Keratinocyte (primary cell): Measurements from ENCODE around the gene EXD3. TPM values are rescaled to one million over a fixed set of nuclear protein-coding genes. Genes with fewer than 3 reads are reported as not detected.

Source experiments
- DNase-seq: peaks from one replicate; pipeline ENCODE4 v3.0.0-alpha.2; 2011; ENCODE audit warnings: low read depth, missing footprints, low spot score
- FAIRE-seq: peaks from 2 replicates; lab custom pipeline; 2011; peaks lifted over from hg19 to GRCh38; lab: Jason Lieb, UNC
- H2AFZ ChIP-seq: 2 replicates; pipeline ENCODE4 v1.6.0; 2012; ENCODE audit warnings: low read length, control low read depth, inconsistent platforms; ENCODE audit not compliant: control insufficient read depth
- H3K27ac ChIP-seq: 2 replicates; pipeline ENCODE4 v1.5.1; 2011; ENCODE audit warnings: low read length; ENCODE audit not compliant: control insufficient read depth, insufficient read depth
- H3K27me3 ChIP-seq: 3 replicates; pipeline ENCODE4 v1.6.0; 2011; ENCODE audit warnings: low read length; ENCODE audit not compliant: control insufficient read depth, insufficient read depth; ENCODE audit errors: extremely low read depth
- H3K36me3 ChIP-seq, 2 experiments: 2 replicates in 1 of 2; 3 replicates in 1 of 2; pipeline ENCODE4 v1.5.1; 2011; ENCODE audit warnings: low read length in 2 of 2, mild to moderate bottlenecking in 1 of 2; ENCODE audit not compliant: control insufficient read depth in 2 of 2, insufficient read depth in 2 of 2; ENCODE audit errors: extremely low read depth in 1 of 2
- H3K4me1 ChIP-seq: 3 replicates; pipeline ENCODE4 v1.5.1; 2011; ENCODE audit warnings: low read length; ENCODE audit not compliant: control insufficient read depth, insufficient read depth; ENCODE audit errors: extremely low read depth
- H3K4me2 ChIP-seq: 3 replicates; pipeline ENCODE4 v1.6.0; 2011; ENCODE audit warnings: low read depth, low read length; ENCODE audit not compliant: control insufficient read depth, insufficient read depth; ENCODE audit errors: extremely low read depth
- H3K4me3 ChIP-seq, 3 experiments: fragments of 200-600 bp in 1 of 3; sonication (generic) in 1 of 3; 2 replicates in 2 of 3; 3 replicates in 1 of 3; pipeline ENCODE4 v1.5.1; 2011 to 2016; ENCODE audit warnings: low read length in 3 of 3, mild to moderate bottlenecking in 3 of 3, control low read depth in 2 of 3, inconsistent platforms in 1 of 3, low read depth in 1 of 3, mixed read lengths in 1 of 3, mixed run types in 1 of 3, moderate library complexity in 1 of 3; ENCODE audit not compliant: control insufficient read depth in 2 of 3, insufficient read depth in 2 of 3; ENCODE audit errors: extremely low read depth in 1 of 3
- H3K79me2 ChIP-seq: 2 replicates; pipeline ENCODE4 v1.6.0; 2012; ENCODE audit warnings: low read length; ENCODE audit not compliant: control insufficient read depth, insufficient read depth
- H3K9ac ChIP-seq: 3 replicates; pipeline ENCODE4 v1.6.0; 2011; ENCODE audit warnings: low read length; ENCODE audit not compliant: control insufficient read depth, insufficient read depth; ENCODE audit errors: extremely low read depth
- H3K9me1 ChIP-seq: 3 replicates; pipeline ENCODE4 v1.6.0; 2011; ENCODE audit warnings: low read length; ENCODE audit not compliant: control insufficient read depth, insufficient read depth; ENCODE audit errors: extremely low read depth
- H3K9me3 ChIP-seq: 2 replicates; pipeline ENCODE4 v1.5.1; 2012; ENCODE audit warnings: low read depth, low read length; ENCODE audit not compliant: control insufficient read depth
- H4K20me1 ChIP-seq: 3 replicates; pipeline ENCODE4 v1.6.0; 2011; ENCODE audit warnings: low read length; ENCODE audit not compliant: control insufficient read depth, insufficient read depth; ENCODE audit errors: extremely low read depth
- CTCF ChIP-seq, 3 experiments: IDR thresholded peaks in 1 of 3; conservative IDR thresholded peaks in 1 of 3; optimal IDR thresholded peaks in 1 of 3; 2 replicates in 2 of 3; 3 replicates in 1 of 3; pipeline versions ENCODE3 to v1.5.1; 2011; ENCODE audit warnings: low read length in 3 of 3, mild to moderate bottlenecking in 3 of 3, moderate library complexity in 2 of 3, control low read depth in 1 of 3, inconsistent platforms in 1 of 3; ENCODE audit not compliant: insufficient read depth in 2 of 3; ENCODE audit errors: extremely low read depth in 1 of 3
- EZH2 ChIP-seq: IDR thresholded peaks from one replicate; pipeline ENCODE4 v1.6.1; 2012; ENCODE audit warnings: inconsistent platforms, mild to moderate bottlenecking, low read length, moderate library complexity
- dilution Hi-C: fragments of 300-500 bp; cut with MboI; formaldehyde crosslinking; loops from one replicate; pipeline ENCODE4 v1.7.0; 2020; ENCODE audit warnings: low sequenced_read_pairs; ENCODE audit not compliant: extremely low pct_ligation_motif_present
- polyA minus RNA-seq, 3 experiments: library from RNA; depleted of rRNA, polyadenylated mRNA; stranded (reverse); fragments of >200 nt; gene quantifications; 1 replicate in 1 of 3; 2 replicates in 1 of 3; 3 replicates in 1 of 3; pipeline ENCODE4 v1.2.3, GENCODE V29; 2011
- polyA plus RNA-seq, 5 experiments: library from polyadenylated mRNA; depleted of rRNA in 3 of 5; stranded (reverse) in 3 of 5; stranded (forward) in 1 of 5; unstranded in 1 of 5; fragments of >200 nt; gene quantifications; 1 replicate in 1 of 5; 2 replicates in 3 of 5; 3 replicates in 1 of 5; pipeline versions ENCODE4 v1.2.1 to v1.2.3, GENCODE V29; 2011 to 2012; ENCODE audit warnings: missing spikeins in 2 of 5, low read depth in 1 of 5, low replicate concordance in 1 of 5

EXD3 gene
- polyA plus RNA-seq (1.5 to 5.4 TPM (median 1.9 TPM) in 3 replicates), polyA minus RNA-seq (2.4 to 3.4 TPM (median 2.6 TPM) in 3 replicates)
- polyA plus RNA-seq (2011; ENCODE audit: low read depth) = 3.9 TPM
- polyA plus RNA-seq (2011; cell fraction: cytosol; rRNA removed) = 0.94 and 3.9 TPM in 2 replicates
- 7.1 and 12.1 TPM in 2 replicates for polyA plus RNA-seq (2011; cell fraction: nucleus; rRNA removed)
- polyA plus RNA-seq (2012; ENCODE audit: low replicate concordance) = 5.2 and 8.5 TPM in 2 replicates
- 5.4 TPM for polyA minus RNA-seq (2011; cell fraction: cytosol; rRNA and poly(A)+ RNA removed)
- 3.8 and 5.1 TPM in 2 replicates for polyA minus RNA-seq (2011; cell fraction: nucleus; rRNA and poly(A)+ RNA removed)

- peaks cover 25% of the 10 kb centered on the region for H3K4me1 ChIP-seq
- dilution Hi-C loops = no loop called here
- H3K9ac ChIP-seq = peak within 1 kb of the TSS; percentile 80
- no peak for FAIRE-seq
- H4K20me1 ChIP-seq = no peaks in the 10 kb centered on the region
- DNase-seq = no peak
- peak within 1 kb of the TSS; percentile 58 to 97 (median 94) for H3K4me3 ChIP-seq
- peak within 1 kb of the TSS; percentile 66 for H3K27ac ChIP-seq
- no peaks in the 10 kb centered on the region for H3K27me3 ChIP-seq
- TF ChIP-seq CTCF (optimal IDR thresholded peaks at IDR 0.05 in 1 of 3, IDR thresholded peaks at IDR 0.05 in 1 of 3, conservative IDR thresholded peaks at IDR 0.05 in 1 of 3; ENCODE audit: extremely low read depth in 1 of 3, insufficient read depth in 2 of 3, low read length in 3 of 3) (peak in 2 of 3 experiments; percentile 72 to 74), EZH2 (no peak)
- H2AFZ ChIP-seq = peak within 1 kb of the TSS; percentile 85
- no peaks in the 10 kb centered on the region for H3K36me3 ChIP-seq
- H3K79me2 ChIP-seq = peaks cover 15% of the 10 kb centered on the region
- no peaks in the 10 kb centered on the region for H3K9me1 ChIP-seq
- H3K4me2 ChIP-seq = peak within 1 kb of the TSS; percentile 99
- H3K9me3 ChIP-seq = no peaks in the 10 kb centered on the region
Measured at GRCh38 chr9:137422604-137423513, at the start of gene EXD3, which contains the start of gene NOXA1. Gene EXD3, minus strand, starts transcription at chr9:137423162. Its CDS starts 27,805 bp downstream, at chr9:137395357. Gene NOXA1, plus strand, starts transcription at chr9:137423393. Its CDS starts 137 bp downstream, at chr9:137423530.

- H3K27me3 ChIP-seq = no peaks in the 10 kb centered on the region
- no peaks in the 10 kb centered on the region for H3K4me1 ChIP-seq
- no peaks in the 10 kb centered on the region for H3K9me1 ChIP-seq
- no peak overlapping the region for H2AFZ ChIP-seq
- dilution Hi-C loops = no loop called here
- DNase-seq (no peak), FAIRE-seq (no peak)
- H3K9me3 ChIP-seq = peaks cover 3% of the 10 kb centered on the region
- H3K4me2 ChIP-seq = no peak overlapping the region
- H3K9ac ChIP-seq = no peak overlapping the region
- no peak for TF ChIP-seq CTCF (optimal IDR thresholded peaks at IDR 0.05 in 1 of 3, IDR thresholded peaks at IDR 0.05 in 1 of 3, conservative IDR thresholded peaks at IDR 0.05 in 1 of 3; ENCODE audit: extremely low read depth in 1 of 3, insufficient read depth in 2 of 3, low read length in 3 of 3)
- H4K20me1 ChIP-seq = no peaks in the 10 kb centered on the region
- H3K36me3 ChIP-seq = no peaks in the 10 kb centered on the region
- no peak overlapping the region for H3K27ac ChIP-seq
- no peaks in the 10 kb centered on the region for H3K79me2 ChIP-seq
- no peak overlapping the region for H3K4me3 ChIP-seq
Measured at GRCh38 chr9:137470785-137471184, 47.8 kb upstream of the EXD3 start.
